HG02870 (cell line): ENCODE data around the gene PITPNM3.

ENCODE experiments used
- ATAC-seq: cut with Tn5 transposase; IDR thresholded peaks from one replicate; pipeline ENCODE4 v1.9.1; 2021; ENCODE audit warnings: mild to moderate bottlenecking, moderate library complexity; ENCODE audit not compliant: unreplicated experiment

The PITPNM3 gene

DNA sequence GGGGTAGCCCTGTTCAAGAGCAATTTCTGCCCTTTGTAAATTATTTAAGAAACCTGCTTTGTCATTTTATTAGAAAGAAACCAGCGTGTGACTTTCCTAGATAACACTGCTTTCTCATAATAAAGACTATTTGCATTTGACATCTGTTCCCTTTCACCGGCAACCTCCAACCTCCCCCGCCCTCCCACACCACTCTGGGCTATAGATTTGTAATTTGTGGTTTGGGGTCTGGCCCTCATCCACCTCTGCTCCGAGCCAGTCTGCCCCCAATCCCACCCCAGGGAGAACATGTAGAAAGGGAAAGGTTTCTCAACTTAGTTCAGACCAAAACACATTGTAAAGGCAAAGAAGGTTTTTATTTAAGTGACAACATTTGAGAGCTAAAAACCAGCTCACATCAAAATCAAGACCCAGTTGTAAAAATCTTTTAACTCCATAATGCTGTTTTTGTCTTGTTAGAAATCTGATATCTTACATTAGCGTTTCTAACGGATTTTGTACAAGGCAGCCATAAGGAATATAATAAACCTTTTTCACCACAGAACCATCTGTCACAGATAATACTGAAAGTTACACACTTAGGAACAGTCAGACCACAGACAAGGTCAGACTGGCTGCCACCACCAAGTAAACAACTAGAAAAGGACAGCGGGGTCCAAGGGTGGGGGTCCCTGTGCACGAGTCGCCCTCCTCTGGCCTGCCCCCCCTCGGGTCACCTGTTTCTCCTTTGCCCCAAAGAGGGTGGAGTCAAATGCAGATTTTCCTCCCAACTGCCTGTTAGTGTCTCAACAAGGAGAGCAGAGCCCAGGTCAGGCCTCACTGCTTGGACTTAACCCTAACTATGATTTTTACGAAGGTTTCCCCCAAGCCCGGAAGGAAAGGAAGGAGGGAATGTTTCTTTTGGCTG lies 105.2 kb downstream of the PITPNM3 start:
- no peak for ATAC-seq

DNA sequence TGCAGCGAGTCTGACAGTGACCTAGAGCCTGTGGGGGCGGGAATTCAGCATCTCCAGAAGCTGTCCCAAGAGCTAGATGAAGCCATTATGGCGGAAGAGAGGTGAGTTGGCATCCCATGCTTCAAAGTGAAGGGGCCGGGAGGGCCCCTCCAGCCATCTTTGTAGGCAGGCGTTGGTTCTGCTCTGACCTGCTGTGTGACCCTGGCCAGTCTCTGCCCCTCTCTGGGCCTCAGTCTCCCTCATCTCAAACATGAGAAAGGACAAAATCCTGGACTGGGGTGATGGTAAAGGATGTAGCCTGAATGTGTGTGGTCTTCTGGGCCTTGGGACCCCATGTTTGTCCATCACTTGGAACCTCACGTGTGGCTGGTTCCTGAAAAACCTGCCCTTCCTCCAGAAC lies 107.0 kb downstream of the PITPNM3 start:
- ATAC-seq = no peak

- no peak for ATAC-seq
Measured at GRCh38 chr17:6448473-6448872, 107.9 kb downstream of the PITPNM3 start.

DNA sequence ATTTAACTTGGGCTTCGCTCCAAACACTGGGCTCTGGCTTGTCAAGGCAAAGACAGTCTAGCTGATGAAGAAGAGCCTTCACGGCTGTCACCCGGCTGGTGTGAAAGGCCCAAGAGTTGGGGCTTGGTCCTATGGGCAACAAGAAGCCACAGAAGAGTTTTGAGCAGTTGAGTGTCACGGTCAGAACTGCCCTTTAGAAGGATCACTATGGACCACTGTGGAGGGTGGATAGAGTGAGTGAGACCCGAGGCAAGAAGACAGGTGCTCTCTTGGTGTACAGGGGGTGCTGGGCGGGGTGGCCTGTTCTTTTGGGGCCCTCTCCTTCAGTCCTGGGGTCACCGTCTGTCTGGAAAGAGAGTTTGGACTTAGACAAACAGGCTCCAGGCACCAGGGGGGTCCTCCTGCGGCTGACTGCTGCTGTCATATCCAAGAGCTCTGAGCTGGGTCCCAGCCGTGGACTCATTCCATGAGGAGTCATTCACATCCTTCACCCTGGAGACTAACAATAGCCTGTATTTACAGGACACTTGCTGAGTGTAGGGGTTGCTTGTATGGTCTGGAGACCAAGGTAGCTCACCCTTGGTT lies 109.7 kb downstream of the PITPNM3 start:
- ATAC-seq = no peak

DNA sequence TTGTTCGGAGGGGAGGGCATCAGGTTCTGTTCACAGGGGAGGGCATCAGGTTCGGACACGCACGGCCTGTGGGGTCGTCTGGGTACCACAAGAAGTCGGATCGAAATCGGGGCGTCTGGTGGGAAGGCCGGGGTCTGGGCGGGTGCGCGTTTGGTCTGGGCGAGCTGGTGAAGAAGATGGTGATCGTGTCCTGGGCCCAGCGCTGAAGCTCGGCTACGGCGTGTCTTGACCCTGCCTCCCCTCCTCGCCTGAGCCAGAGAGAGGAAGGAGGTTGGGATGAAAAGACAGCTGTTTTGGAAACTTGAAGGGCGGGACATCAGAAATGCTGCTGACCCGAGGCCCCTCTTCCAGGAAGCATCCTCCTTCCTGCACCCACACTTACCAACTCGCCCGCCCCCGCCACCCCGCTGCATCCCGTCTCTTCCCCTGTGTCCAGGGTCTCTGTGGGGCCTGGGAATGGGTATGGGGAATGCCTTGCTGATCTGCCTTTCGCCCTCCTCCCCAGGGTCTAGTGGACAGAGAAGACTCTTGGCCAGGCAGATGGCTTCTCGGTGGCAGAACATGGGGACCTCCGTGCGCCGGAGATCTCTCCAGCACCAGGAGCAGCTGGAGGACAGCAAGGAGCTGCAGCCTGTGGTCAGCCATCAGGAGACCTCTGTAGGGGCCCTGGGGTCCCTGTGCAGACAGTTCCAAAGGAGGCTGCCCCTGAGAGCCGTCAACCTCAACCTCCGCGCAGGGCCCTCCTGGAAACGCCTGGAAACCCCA lies 111.6 kb downstream of the PITPNM3 start:
- ATAC-seq = no peak

- peak; percentile 77 for ATAC-seq
Measured at GRCh38 chr17:6443692-6444570, 112.4 kb downstream of the PITPNM3 start, which contains the start of gene PIMREG. PIMREG (plus strand) TSS chr17:6444455; CDS start chr17:6445111, 656 bp downstream.

DNA sequence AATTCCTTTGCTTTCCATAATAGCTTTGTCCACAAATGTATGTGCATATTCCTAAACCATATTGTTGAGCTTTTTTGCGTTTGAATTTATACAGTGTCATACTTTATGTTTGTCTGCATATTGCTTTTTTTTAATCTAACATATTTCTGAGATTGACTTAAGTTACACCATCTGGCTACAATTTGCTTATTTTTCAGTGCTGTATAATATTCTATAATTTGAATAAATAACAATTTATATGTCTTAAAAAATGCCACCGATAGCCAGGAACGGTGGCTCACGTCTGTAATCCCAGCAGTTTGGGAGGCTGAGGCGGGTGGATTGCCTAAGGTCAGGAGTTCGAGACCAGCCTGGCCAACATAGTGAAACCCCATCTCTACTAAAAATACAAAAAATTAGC lies 113.6 kb downstream of the PITPNM3 start:
- no peak for ATAC-seq

- no peak for ATAC-seq
Measured at GRCh38 chr17:6439951-6440350, 116.4 kb downstream of the PITPNM3 start.

DNA sequence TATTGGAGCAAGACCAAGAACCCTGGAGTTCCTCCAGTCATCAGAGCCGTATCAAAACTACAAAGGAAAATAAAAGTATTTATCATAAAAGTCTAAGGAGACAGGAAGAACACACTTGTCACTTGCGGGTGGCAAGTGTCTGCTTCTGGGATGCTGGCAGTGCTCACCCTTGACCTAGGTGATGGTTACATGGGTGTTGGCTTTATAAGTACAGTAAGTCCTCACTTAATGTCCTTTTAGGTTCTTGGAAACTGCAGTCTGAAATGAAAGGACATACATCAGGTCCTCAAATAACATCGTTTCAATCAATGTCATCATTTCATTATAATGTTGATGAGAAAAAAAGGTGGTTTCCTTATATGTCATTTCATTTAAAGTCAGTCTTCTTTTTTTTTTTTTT lies 118.4 kb downstream of the PITPNM3 start:
- ATAC-seq = no peak

DNA sequence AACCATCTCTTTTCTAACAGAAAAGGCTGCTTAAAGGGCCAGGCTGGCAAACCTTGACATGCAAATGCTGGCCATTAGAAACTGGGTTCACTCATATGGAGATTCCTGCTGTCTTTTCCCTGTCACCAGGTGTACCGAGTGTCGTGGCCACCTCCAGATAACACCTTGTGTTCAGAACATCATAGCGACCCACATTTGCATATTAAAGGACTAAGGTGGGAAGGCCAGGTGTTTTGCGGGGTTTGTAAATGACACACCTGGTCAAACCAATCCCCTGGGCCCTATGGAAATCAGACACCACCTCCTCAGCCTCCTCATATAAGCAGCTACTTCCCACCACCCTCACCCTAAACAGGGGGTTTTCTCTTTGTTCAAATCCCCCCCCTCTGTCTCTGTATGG lies 118.9 kb downstream of the PITPNM3 start:
- no peak for ATAC-seq

- ATAC-seq = no peak
Measured at GRCh38 chr17:6435968-6436367, 120.4 kb downstream of the PITPNM3 start.

DNA sequence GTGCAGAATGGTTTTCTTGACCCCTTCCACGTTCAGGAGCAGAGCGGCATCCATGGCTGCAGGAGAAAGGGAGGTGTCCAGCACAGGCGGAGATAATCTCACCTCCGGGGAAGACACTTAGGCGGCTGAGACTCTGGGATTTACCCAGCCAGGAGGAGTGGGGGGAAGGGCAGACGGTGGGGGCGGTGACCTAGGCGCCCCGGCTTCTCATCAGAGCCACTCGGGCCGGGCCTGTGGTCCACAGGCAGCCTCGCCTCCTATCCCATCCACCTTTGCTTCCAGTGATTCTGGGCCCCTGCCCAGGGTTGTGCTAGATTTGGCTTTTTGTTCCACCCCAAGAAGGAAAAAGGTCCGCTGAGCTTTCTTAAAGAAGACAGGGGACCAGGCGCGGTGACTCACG lies 121.3 kb downstream of the PITPNM3 start, which contains the start of gene AIPL1:
Gene AIPL1, minus strand, starts transcription at position 71 of the 400 bp plus-strand sequence. Its CDS starts 17 bp downstream, at position 54.
- no peak for ATAC-seq

- ATAC-seq = no peak
Measured at GRCh38 chr17:6430769-6431168, 125.6 kb downstream of the PITPNM3 start.

DNA sequence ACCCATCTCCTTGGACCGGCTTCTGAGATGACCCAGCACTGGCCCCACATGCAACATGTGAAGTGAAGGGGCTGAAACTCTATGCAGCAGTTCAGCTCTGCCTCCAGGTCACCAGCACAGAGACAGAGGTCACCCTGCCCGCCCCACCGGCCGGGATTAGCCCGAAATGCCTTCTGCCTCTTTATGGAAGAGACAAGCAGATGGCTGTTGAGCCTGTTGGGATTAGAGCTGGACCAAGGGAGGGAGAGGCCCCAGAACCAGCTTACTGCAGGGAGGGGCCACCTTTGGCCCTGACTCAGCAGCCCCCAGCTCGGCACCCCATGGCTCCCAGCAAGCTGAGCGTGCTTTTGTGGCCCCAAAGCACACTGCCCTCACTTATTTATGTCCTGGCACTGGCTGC lies 127.1 kb downstream of the PITPNM3 start:
- ATAC-seq = no peak

- no peak for ATAC-seq
Measured at GRCh38 chr17:6428207-6428965, 128.0 kb downstream of the PITPNM3 start.

- no peak for ATAC-seq
Measured at GRCh38 chr17:6427279-6427781, 129.0 kb downstream of the PITPNM3 start.

DNA sequence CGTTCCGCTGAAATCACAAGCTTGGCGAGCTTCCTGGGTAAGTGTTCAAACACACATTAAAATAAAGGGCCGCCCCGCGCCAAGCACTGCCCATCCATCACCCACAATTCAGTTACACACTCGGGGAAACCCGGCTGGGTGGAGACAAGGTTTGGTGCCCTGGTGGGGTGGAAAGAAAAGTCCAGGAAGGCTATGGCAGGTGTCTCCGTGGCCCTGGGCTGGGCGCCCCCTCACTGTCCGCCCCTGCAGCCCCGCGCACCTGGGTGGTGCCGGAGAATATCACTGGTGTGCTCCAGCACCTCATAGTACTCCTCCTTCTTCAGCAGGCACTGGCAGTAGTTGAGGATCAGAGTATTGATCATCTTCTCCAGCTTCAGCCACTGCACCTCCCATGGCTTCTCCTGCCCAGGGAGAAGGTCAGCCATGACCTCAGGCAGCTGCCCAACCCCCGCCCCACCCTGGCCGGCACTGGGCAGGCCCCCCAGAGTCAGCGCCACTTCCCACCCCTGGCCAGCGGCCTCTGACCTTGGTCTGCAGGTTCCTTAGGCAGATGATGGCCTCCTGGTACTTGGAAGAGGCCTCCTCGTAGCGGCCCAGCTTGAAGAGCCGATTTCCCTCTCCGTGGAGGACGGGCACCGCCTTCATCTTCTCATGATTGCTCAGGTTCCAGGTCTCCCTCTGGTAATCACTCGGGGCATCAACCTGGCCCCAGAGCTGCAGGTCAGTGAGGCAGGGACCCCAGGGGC lies 129.8 kb downstream of the PITPNM3 start:
- ATAC-seq = no peak

- ATAC-seq = no peak
Measured at GRCh38 chr17:6425407-6425806, 130.9 kb downstream of the PITPNM3 start.

- ATAC-seq = no peak
Measured at GRCh38 chr17:6423931-6424330, 132.4 kb downstream of the PITPNM3 start.
